Measurements from ENCODE around the gene EHD1. TPM values are rescaled to one million over a fixed set of nuclear protein-coding genes. Genes with fewer than 3 reads are reported as not detected.

The EHD1 gene
- total RNA-seq, 4 donors from 2014 or later = 29.5 to 44.0 (median 31.8) TPM

DNA sequence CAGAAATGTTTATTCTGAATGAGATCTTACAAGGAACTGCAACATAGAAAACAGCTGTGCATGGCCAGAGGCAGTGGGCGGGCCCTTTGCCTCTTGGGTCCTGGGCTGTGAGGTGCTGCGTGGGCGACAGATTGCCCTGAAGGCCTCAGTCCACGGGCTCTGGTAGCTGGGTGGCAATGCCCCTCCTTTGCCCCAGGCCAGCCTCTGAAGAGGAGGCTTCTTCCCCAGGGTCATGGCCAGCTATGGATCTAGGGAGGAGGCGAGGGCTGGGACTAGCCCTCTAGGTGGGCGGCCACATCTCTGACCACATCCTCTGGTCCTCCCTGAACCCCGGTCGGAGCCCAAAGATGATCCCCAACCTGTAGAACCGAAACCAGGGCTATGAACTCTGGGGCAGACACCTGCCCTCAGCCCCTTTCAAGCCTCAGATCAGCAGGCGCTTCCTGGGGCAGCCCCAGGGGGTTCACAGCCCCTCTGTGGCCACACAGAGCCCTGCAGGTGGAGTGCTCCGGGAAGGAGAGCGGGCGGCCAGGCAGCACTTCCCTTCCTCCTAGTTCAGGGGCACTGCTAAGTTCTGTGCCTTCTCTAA is 27.3 kb downstream of the EHD1 start:
- 8 to 70% methylated on average over 2 to 3 of the region's 13 CpGs for WGBS, 2 donors
- DNase-seq = no peak
- no peaks in the 10 kb centered on the region for H3K9me3 ChIP-seq
- peaks cover 52 to 96% (median 74%) of the 10 kb centered on the region in 3 donors for H3K4me1 ChIP-seq
- H3K27me3 ChIP-seq = no peaks in the 10 kb centered on the region
- peaks cover 3 to 24% (median 13%) of the 10 kb centered on the region in 3 donors for H3K36me3 ChIP-seq
- intact Hi-C loops (cut with DNase I) = loop anchor here (5.0 kb wide), 1 partner anchor 161 kb away; the partner anchor contains the start of gene ARL2
- H3K27ac ChIP-seq = peak overlapping the region; percentile 39 to 94 (median 71)
- H3K4me3 ChIP-seq = peak overlapping the region in 1 of 4 donors; percentile 3
- no peak for TF ChIP-seq POLR2A (IDR thresholded peaks at IDR 0.05)
- TF ChIP-seq, protein P1, sequence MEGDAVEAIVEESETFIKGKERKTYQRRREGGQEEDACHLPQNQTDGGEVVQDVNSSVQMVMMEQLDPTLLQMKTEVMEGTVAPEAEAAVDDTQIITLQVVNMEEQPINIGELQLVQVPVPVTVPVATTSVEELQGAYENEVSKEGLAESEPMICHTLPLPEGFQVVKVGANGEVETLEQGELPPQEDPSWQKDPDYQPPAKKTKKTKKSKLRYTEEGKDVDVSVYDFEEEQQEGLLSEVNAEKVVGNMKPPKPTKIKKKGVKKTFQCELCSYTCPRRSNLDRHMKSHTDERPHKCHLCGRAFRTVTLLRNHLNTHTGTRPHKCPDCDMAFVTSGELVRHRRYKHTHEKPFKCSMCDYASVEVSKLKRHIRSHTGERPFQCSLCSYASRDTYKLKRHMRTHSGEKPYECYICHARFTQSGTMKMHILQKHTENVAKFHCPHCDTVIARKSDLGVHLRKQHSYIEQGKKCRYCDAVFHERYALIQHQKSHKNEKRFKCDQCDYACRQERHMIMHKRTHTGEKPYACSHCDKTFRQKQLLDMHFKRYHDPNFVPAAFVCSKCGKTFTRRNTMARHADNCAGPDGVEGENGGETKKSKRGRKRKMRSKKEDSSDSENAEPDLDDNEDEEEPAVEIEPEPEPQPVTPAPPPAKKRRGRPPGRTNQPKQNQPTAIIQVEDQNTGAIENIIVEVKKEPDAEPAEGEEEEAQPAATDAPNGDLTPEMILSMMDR (IDR thresholded peaks at IDR 0.05) = no peak

DNA sequence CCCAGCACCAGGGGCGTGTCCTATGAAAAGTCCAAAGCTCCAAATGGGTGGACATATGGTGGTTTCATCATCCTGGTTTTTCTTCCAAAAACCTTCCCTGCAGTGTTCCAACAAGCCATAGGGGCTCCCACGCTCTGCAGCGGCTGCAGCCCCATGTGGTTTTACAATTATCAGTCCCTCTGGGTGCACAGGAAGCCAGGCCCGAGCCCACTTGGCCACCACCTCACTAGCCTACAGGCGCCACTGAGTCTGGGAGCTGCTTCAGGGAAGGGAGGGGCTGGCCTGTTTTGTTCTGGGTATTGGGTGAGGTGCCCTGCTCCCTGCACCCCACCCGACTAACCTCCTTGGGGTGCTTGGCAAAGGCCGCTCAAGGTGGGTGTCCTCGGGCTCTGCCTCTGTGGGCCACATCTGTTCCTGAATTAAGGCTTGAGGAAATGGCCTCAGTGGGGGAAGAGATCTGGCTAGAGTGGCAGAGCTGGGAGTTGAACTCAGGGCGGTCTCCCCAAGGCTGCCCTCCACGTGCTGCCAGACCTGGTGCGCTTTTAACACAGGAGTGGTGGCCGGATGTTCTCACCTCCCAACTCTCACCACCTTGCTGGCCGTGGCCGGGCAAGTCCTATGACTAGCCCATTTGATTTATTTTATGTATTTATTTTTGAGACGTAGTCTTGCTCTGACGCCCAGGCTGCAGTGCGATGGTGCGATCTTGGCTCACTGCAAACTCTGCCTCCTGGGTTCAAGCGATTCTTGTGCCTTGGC is 28.6 kb downstream of the EHD1 start:
- DNase-seq = no peak
- Histone ChIP-seq H3K9me3 (no peaks in the 10 kb centered on the region), H3K4me3 (no peak overlapping the region), H3K4me1 (peaks cover 39 to 94% (median 61%) of the 10 kb centered on the region in 3 donors), H3K36me3 (peaks cover 3 to 24% (median 13%) of the 10 kb centered on the region in 3 donors), H3K27ac (peak overlapping the region in 3 of 4 donors; percentile 46 to 90 (median 52)), H3K27me3 (no peaks in the 10 kb centered on the region)
- TF ChIP-seq POLR2A (IDR thresholded peaks at IDR 0.05) = no peak
- TF ChIP-seq, protein P1 (IDR thresholded peaks at IDR 0.05) = no peak
- intact Hi-C loops (cut with DNase I) = loop anchor here (5.0 kb wide), 2 partner anchors 43 to 163 kb away; partner anchors contain the start of gene ARL2
- WGBS, 2 donors = 79 to 88% methylated on average over 11 to 12 of the region's 19 CpGs

DNA sequence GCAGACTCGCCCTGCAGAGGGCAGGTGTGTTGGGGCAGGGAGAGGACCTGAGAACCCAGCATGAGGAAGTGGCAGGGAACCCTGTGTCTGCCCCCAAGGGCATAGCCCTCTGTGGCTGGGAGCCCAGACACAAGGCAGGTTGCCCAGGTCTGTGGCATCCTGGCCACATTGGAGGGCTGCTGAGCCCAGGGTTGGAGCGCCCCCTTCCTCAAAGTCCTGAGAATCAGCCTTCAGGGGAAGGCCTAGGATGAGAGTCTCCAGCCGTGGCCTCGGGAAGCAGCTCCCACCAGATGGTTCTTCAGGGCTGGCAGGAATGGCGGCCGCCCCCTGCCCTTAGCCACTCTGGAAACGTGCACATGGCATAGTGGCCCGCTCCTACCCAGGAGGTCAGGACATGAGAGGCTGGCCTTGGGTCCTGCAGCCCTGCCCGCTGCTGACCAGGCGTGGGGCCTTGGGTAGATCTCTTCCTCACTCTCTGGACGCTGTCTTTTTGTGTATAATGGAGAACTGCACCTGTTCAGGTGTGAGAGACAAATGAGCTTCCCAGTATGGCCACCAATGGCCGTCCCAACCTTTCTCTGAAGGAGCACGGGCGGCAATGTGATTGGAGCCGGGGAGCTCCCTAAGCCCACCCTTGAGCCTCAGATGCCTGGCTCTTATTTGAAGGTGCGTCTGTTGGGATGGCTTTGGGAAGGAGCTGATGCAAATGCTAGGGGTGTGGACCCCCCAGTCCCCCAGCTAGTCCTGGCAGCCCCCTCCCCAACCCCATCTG is 29.4 kb downstream of the EHD1 start:
- intact Hi-C loops (cut with DNase I) = loop anchor here (5.0 kb wide), 1 partner anchor 43 kb away; no protein-coding TSS in a partner anchor
- 72% methylated on average over 5 of the region's 16 CpGs; no CpG with 5 or more reads in 1 of the 2 donors for WGBS, 2 donors
- H3K27ac ChIP-seq = peak overlapping the region; percentile 1 to 90 (median 8)

DNA sequence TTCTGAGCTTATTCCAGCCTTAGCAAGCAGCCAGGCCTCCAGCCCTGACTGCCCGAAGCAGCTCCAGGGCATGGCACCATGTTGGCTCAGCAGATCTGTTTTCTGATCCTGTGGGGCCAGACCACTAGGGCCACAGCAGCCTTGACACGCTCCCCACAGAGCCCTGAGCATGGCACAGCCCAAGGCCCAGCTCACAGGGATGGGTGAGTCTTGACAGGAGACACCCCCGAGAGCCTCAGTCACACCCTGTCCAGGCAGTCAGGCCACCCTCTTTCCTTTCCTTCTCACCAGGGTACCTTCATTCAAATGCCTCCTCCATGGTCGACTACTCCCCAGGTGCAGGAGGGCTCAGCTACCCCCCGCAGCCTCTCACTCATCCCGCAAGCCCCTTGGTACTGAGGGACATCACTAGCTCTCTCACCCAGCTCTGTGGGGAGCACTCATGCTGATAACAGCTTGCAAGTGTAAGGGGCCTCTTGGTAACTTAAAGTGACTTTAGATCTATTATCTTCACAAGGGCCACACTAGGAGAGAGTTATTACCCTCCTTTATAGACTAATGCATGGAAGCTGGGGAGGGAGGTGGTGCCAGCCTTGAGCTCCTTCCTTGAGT is 30.1 kb downstream of the EHD1 start:
- Histone ChIP-seq H3K9me3 (no peaks in the 10 kb centered on the region), H3K27ac (peak overlapping the region; percentile 1 to 90 (median 8)), H3K4me1 (peaks cover 29 to 91% (median 48%) of the 10 kb centered on the region in 3 donors), H3K4me3 (no peak overlapping the region), H3K27me3 (no peaks in the 10 kb centered on the region), H3K36me3 (peaks cover 0 to 9% (median 0%) of the 10 kb centered on the region in 3 donors)
- intact Hi-C loops (cut with DNase I) = loop anchor here (5.0 kb wide), 1 partner anchor 44 kb away; no protein-coding TSS in a partner anchor
- WGBS, 2 donors = 71 to 79% methylated on average over 4 to 5 of the region's 6 CpGs
- DNase-seq = no peak
- TF ChIP-seq, protein P1 (IDR thresholded peaks at IDR 0.05) = peak in 1 of 6 experiments; percentile 19
- TF ChIP-seq POLR2A (IDR thresholded peaks at IDR 0.05) = no peak

More for the DNA sequence above, 29.4 kb downstream of the EHD1 start:
- no peak for TF ChIP-seq POLR2A (IDR thresholded peaks at IDR 0.05)
- TF ChIP-seq, protein P1 (IDR thresholded peaks at IDR 0.05) = peak in 3 of 6 experiments; percentile 6 to 29 (median 14)
- H3K4me3 ChIP-seq = no peak overlapping the region
- H3K27me3 ChIP-seq = no peaks in the 10 kb centered on the region
- DNase-seq = no peak
- no peaks in the 10 kb centered on the region for H3K9me3 ChIP-seq
- peaks cover 34 to 94% (median 53%) of the 10 kb centered on the region in 3 donors for H3K4me1 ChIP-seq
- peaks cover 3 to 16% (median 6%) of the 10 kb centered on the region in 3 donors for H3K36me3 ChIP-seq

Measured in esophagus squamous epithelium (tissue), 5 donors.